K562 (cell line): Measurements from ENCODE around the gene METTL22. TPM values are rescaled to one million over a fixed set of nuclear protein-coding genes. Genes with fewer than 3 reads are reported as not detected.

ENCODE experiments used
- ATAC-seq: fragments of 200-7000 bp; cut with Tn5 transposase; 3 replicates; pipeline ENCODE4 v1.9.1; 2020; ENCODE audit warnings: moderate library complexity
- BruUV-seq: library from RNA; stranded (reverse); fragments of 400-500 nt; replicated peaks from 2 replicates; lab custom pipeline; 2021; lab: Mats Ljungman, UMichigan
- CTCF ChIA-PET: fragments of 300-600 bp; formaldehyde crosslinking; extraction: SDS; loops from one replicate; lab custom pipeline; 2021; ENCODE audit warnings: low intra/inter-chr PET ratio; lab: Yijun Ruan, JAX
- POLR2A ChIA-PET: fragments of 300-600, 350-650 bp; sonication (Branson Sonifier 250); formaldehyde crosslinking; extraction: SDS; loops from one replicate; lab custom pipeline; 2021; ENCODE audit warnings: antibody characterized with exemption, inconsistent platforms; lab: Yijun Ruan, JAX
- DNase-seq, 4 experiments: peaks; one replicate each; pipeline versions ENCODE4 v3.0.0 to v3.0.0-alpha.2; 2011 to 2018; ENCODE audit warnings: low spot score in 3 of 4, mixed read lengths in 3 of 4; ENCODE audit errors: extremely low read depth in 1 of 4
- FAIRE-seq: peaks from 2 replicates; lab custom pipeline; 2011; peaks lifted over from hg19 to GRCh38; lab: Jason Lieb, UNC
- H2AFZ ChIP-seq: 2 replicates; pipeline ENCODE4 v1.6.0; 2011; ENCODE audit warnings: low read depth, low read length, control low read depth, inconsistent platforms
- H3K27ac ChIP-seq: fragments of 200-600 bp; 3 replicates; pipeline ENCODE4 v1.8.0; 2011; ENCODE audit warnings: low read depth, mild to moderate bottlenecking, control low read depth, inconsistent platforms, low read length, moderate library complexity, mixed read lengths; ENCODE audit errors: extremely low read depth
- H3K27me3 ChIP-seq, 2 experiments: fragments of 300-600 bp in 1 of 2; 2 replicates in 1 of 2; 3 replicates in 1 of 2; pipeline versions ENCODE4 v1.6.0 to v1.8.0; 2011; ENCODE audit warnings: inconsistent platforms in 2 of 2, low read length in 2 of 2, mild to moderate bottlenecking in 1 of 2, mixed read lengths in 1 of 2, moderate library complexity in 1 of 2; ENCODE audit not compliant: control insufficient read depth in 2 of 2, insufficient read depth in 2 of 2
- H3K36me3 ChIP-seq: fragments of 300-600 bp; 3 replicates; pipeline ENCODE4 v1.8.0; 2011; ENCODE audit warnings: mild to moderate bottlenecking, low read length, inconsistent platforms; ENCODE audit not compliant: control insufficient read depth, insufficient read depth
- H3K4me1 ChIP-seq, 2 experiments: fragments of 200-600 bp in 1 of 2; replicated peaks in 1 of 2; 2 replicates in 1 of 2; 3 replicates in 1 of 2; pipeline versions ENCODE4 v1.5.1 to v1.8.0; 2011; ENCODE audit warnings: inconsistent platforms in 2 of 2, low read length in 2 of 2, mild to moderate bottlenecking in 1 of 2, mixed read lengths in 1 of 2, moderate library complexity in 1 of 2; ENCODE audit not compliant: control insufficient read depth in 2 of 2, insufficient read depth in 2 of 2
- H3K4me2 ChIP-seq: 2 replicates; pipeline ENCODE4 v1.6.1; 2011; ENCODE audit warnings: low read length, control low read depth, inconsistent platforms, mixed read lengths; ENCODE audit not compliant: insufficient read depth
- H3K4me3 ChIP-seq: fragments of 200-600 bp; sonication (generic), shearing (Covaris generic); 2 replicates; pipeline ENCODE4 v1.5.1; 2016; ENCODE audit warnings: control low read depth, inconsistent platforms
- H3K79me2 ChIP-seq: fragments of 200-600 bp; 3 replicates; pipeline ENCODE4 v1.8.0; 2011; ENCODE audit warnings: low read length, inconsistent platforms; ENCODE audit not compliant: control insufficient read depth, insufficient read depth
- H3K9ac ChIP-seq, 2 experiments: 2 replicates each; pipeline versions ENCODE4 v1.6.0 to v1.6.1; 2011; ENCODE audit warnings: low read depth in 2 of 2, low read length in 2 of 2, control low read depth in 1 of 2, inconsistent platforms in 1 of 2, mild to moderate bottlenecking in 1 of 2, mixed read lengths in 1 of 2; ENCODE audit not compliant: insufficient read depth in 1 of 2
- H3K9me1 ChIP-seq: one replicate; pipeline ENCODE4 v1.6.0; 2011; ENCODE audit warnings: inconsistent platforms, mild to moderate bottlenecking, low read length, moderate library complexity; ENCODE audit not compliant: control insufficient read depth, insufficient read depth
- H3K9me3 ChIP-seq: replicated peaks from 2 replicates; pipeline ENCODE4 v1.5.1; 2011; ENCODE audit warnings: low read depth, low read length, inconsistent platforms; ENCODE audit not compliant: control insufficient read depth, insufficient read depth
- H4K20me1 ChIP-seq: replicated peaks from 2 replicates; pipeline ENCODE4 v1.6.1; 2011; ENCODE audit warnings: low read length, inconsistent platforms, mixed read lengths; ENCODE audit not compliant: control insufficient read depth, insufficient read depth
- CUX1 ChIP-seq: fragments of 200-800 bp; sonication (Bioruptor generic); IDR thresholded peaks from 2 replicates; pipeline ENCODE4 v1.6.1; 2016; ENCODE audit warnings: missing genetic modification characterization, missing compliant biosample characterization
- FOXA1 ChIP-seq: fragments of 450-650 bp; IDR thresholded peaks from 2 replicates; pipeline ENCODE4 v1.6.1; 2016; ENCODE audit warnings: mild to moderate bottlenecking, borderline replicate concordance
- KDM5B ChIP-seq: fragments of 200-600 bp; sonication (generic); IDR thresholded peaks from 2 replicates; pipeline ENCODE4 v1.6.1; 2012; ENCODE audit warnings: low read depth, mild to moderate bottlenecking, moderate library complexity, low read length, control low read depth, inconsistent platforms; ENCODE audit not compliant: insufficient replicate concordance
- TCF7 ChIP-seq: sonication (generic); IDR thresholded peaks from 2 replicates; pipeline ENCODE4 v1.6.1; 2016; ENCODE audit warnings: antibody characterized with exemption, borderline replicate concordance
- ZNF347 ChIP-seq: fragments of 450-650 bp; formaldehyde crosslinking; IDR thresholded peaks from 2 replicates; pipeline ENCODE4 v1.4.0; 2020; ENCODE audit warnings: low read depth, mild to moderate bottlenecking, moderate library complexity
- ZNF398 ChIP-seq: fragments of 250-450 bp; sonication (Bioruptor Pico); IDR thresholded peaks from 2 replicates; pipeline ENCODE4 v1.8.0; 2021; ENCODE audit warnings: moderate library complexity, mild to moderate bottlenecking, inconsistent platforms
- WGBS: fragments of 100-300 bp; shearing (Covaris generic); methylation state at CpG from one replicate; pipeline ENCODE4 v1.1.6; 2016; ENCODE audit warnings: low coverage, mixed read lengths; ENCODE audit not compliant: insufficient coverage; ENCODE audit errors: missing lambda C conversion rate; 5-methylcytosine and 5-hydroxymethylcytosine counted together
- in situ Hi-C: fragments of 300-500 bp; cut with MboI; formaldehyde crosslinking; loops from 4 replicates; pipeline ENCODE4 v1.15.0; 2018; ENCODE audit warnings: inconsistent platforms, mixed read lengths
- intact Hi-C: fragments of 100-400 bp; cut with micrococcal nuclease; formaldehyde crosslinking; loops from 2 replicates; pipeline ENCODE4 v1.14.2; 2022
- polyA plus RNA-seq, 8 experiments: library from polyadenylated mRNA; depleted of rRNA in 4 of 8; stranded (reverse) in 5 of 8; unstranded in 3 of 8; fragments of >200 nt; fragmentation: Nextera tagmentation in 2 of 8; fragmentation: Illumina TruSeq in 1 of 8; extraction: Ambion mirVana in 2 of 8; extraction: Trizol in 1 of 8; gene quantifications; 2 replicates each; pipeline versions ENCODE4 v1.2.1 to v1.2.3, GENCODE V29; 2011 to 2014; ENCODE audit warnings: inconsistent platforms in 1 of 8, missing spikeins in 1 of 8
- total RNA-seq, 7 experiments: library from RNA; depleted of rRNA in 6 of 7; stranded (reverse); fragments of >200 nt in 6 of 7; fragmentation: Illumina TruSeq in 2 of 7; extraction: Trizol in 2 of 7; gene quantifications; 2 replicates each; pipeline versions ENCODE4 v1.2.1 to v1.2.3, GENCODE V29; 2011 to 2021; ENCODE audit warnings: low replicate concordance in 1 of 7
- TF ChIP-seq, protein P1 (sequence below): fragments of 250-450 bp; sonication (Bioruptor Pico); IDR thresholded peaks from 2 replicates; pipeline ENCODE4 v1.4.0; 2020; ENCODE audit warnings: mild to moderate bottlenecking, moderate library complexity
- TF ChIP-seq, protein P2 (sequence below): fragments of 450-650 bp; IDR thresholded peaks from 2 replicates; pipeline ENCODE4 v1.6.1; 2018; ENCODE audit warnings: mild to moderate bottlenecking, low read depth; ENCODE audit not compliant: partially characterized antibody

METTL22 gene
- total and polyA plus RNA-seq, 9 of the 15 experiments (the other 6 are each of a cell fraction or from before 2014, with no cell fraction given) = 6.9 to 33.2 (median 18.5) TPM

DNA sequence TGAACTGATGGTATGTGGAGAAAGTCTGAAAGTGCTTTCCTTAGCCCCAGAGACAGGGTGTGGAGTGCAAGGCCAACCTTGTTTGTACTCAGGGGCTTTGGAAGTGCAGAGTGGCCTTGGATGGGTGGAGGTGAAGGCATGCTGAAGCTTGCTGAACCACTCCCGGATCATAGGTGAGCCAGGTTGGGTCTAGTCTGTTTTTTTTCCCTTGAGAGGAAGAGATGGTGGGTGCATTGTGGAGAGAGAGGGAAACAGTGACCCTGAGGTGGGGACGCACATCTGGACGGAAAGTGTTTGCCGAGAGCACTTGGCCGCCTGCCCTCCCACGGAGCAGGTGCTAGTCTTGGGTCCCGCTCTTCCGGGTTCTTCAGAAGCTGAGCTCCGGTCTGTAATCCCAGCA is 65.4 kb downstream of the METTL22 start (continued):
- TF ChIP-seq CUX1 (CRISPR knock-in tag) (no peak), ZNF398 (CRISPR knock-in tag) (no peak)

DNA sequence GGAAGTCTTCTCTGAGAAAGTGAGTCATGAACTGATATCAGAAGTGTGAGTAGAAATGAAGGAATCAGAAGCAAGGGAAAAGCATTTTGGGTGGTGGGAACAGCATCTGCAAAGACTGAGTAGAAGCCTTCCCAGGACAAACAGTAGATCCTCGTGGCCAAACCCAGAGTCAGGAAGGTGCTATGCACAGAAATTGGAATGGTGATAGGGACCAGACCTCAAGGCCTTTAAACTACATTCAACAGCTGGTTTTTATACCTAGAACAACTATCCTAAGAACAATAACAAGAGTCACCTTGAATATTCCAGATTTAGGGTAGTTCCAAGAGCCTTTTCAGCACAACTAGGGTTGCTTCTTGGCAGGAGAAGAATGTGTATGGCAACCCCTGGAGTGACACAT is 68.2 kb downstream of the METTL22 start:
- in situ Hi-C loops = no loop called here
- FAIRE-seq = no peak
- intact Hi-C loops = no loop called here
- Histone ChIP-seq H2AFZ (no peak overlapping the region), H3K79me2 (no peaks in the 10 kb centered on the region), H3K4me3 (no peak overlapping the region), H4K20me1 (no peaks in the 10 kb centered on the region), H3K9me1 (no peaks in the 10 kb centered on the region), H3K4me2 (no peak overlapping the region), H3K36me3 (no peaks in the 10 kb centered on the region), H3K9me3 (peaks cover 6% of the 10 kb centered on the region; the same call in 1 of the 2 replicates), H3K27me3 (peaks cover 6 to 31% of the 10 kb centered on the region in 2 experiments; a peak in 4 of 5 replicates), H3K27ac (no peak overlapping the region), H3K4me1 (no peaks in the 10 kb centered on the region), H3K9ac (no peak overlapping the region)
- no peak for DNase-seq
- POLR2A ChIA-PET = no interaction called here
- no peak for ATAC-seq
- WGBS = 0% methylated on average over 1 of the region's 1 CpG
- no TSS peak for BruUV-seq
- CTCF ChIA-PET = no interaction called here
- TF ChIP-seq, protein P1, sequence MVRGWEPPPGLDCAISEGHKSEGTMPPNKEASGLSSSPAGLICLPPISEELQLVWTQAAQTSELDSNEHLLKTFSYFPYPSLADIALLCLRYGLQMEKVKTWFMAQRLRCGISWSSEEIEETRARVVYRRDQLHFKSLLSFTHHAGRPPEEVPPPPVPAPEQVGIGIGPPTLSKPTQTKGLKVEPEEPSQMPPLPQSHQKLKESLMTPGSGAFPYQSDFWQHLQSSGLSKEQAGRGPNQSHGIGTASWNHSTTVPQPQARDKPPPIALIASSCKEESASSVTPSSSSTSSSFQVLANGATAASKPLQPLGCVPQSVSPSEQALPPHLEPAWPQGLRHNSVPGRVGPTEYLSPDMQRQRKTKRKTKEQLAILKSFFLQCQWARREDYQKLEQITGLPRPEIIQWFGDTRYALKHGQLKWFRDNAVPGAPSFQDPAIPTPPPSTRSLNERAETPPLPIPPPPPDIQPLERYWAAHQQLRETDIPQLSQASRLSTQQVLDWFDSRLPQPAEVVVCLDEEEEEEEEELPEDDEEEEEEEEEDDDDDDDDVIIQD (CRISPR knock-in tag) = no peak
- TF ChIP-seq TCF7 = no peak
- TF ChIP-seq FOXA1 = no peak
- TF ChIP-seq, protein P2, sequence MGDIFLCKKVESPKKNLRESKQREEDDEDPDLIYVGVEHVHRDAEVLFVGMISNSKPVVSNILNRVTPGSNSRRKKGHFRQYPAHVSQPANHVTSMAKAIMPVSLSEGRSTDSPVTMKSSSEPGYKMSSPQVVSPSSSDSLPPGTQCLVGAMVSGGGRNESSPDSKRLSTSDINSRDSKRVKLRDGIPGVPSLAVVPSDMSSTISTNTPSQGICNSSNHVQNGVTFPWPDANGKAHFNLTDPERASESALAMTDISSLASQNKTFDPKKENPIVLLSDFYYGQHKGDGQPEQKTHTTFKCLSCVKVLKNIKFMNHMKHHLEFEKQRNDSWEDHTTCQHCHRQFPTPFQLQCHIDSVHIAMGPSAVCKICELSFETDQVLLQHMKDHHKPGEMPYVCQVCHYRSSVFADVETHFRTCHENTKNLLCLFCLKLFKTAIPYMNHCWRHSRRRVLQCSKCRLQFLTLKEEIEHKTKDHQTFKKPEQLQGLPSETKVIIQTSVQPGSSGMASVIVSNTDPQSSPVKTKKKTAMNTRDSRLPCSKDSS = peak; percentile 53
- TF ChIP-seq KDM5B = no peak
- TF ChIP-seq ZNF347 = no peak
